ENCODE data around the gene STRIP1.

The STRIP1 gene

GRCh38 chr1:110084227-110085078 lies 50.0 kb downstream of the STRIP1 start:
- H2AFZ ChIP-seq (ENCODE audit: low read length) = peak overlapping the region; percentile 75; the same call in 1 of the 2 replicates
- H3K4me3 ChIP-seq (ENCODE audit: low read length, poor library complexity, severe bottlenecking) = peak overlapping the region; percentile 69
- TF ChIP-seq EZH2phosphoT487 (IDR thresholded peaks at IDR 0.05; ENCODE audit: borderline replicate concordance) (no peak), CTCF (conservative IDR thresholded peaks at IDR 0.05; ENCODE audit: low read length) (no peak)
- no peaks in the 10 kb centered on the region for H3K36me3 ChIP-seq (ENCODE audit: insufficient read depth, low read length)
- peak overlapping the region; percentile 57 for H3K9ac ChIP-seq (ENCODE audit: low read depth, low read length, poor library complexity, severe bottlenecking)
- no peaks in the 10 kb centered on the region for H3K79me2 ChIP-seq (ENCODE audit: insufficient read depth, low read length)
- H3F3A ChIP-seq (ENCODE audit: low read depth) = no peaks in the 10 kb centered on the region
- H3K4me2 ChIP-seq (ENCODE audit: low read depth, low read length, poor library complexity, severe bottlenecking) = peak overlapping the region; percentile 76
- H3K9me3 ChIP-seq (ENCODE audit: insufficient read depth, low read depth, low read length) = no peaks in the 10 kb centered on the region
- peaks cover 26% of the 10 kb centered on the region for H3K27me3 ChIP-seq (ENCODE audit: insufficient read depth, low read length, poor library complexity, severe bottlenecking)
- no peaks in the 10 kb centered on the region for H3K9me2 ChIP-seq (replicated peaks; ENCODE audit: low read depth, low read length)
- H3K4me1 ChIP-seq (ENCODE audit: insufficient read depth, low read length, poor library complexity, severe bottlenecking) = peaks cover 8% of the 10 kb centered on the region
- no peaks in the 10 kb centered on the region for H4K20me1 ChIP-seq (ENCODE audit: insufficient read depth, low read length, poor library complexity, severe bottlenecking)

GRCh38 chr1:110085671-110086070 lies 51.2 kb downstream of the STRIP1 start:
- no peaks in the 10 kb centered on the region for H3K9me2 ChIP-seq (replicated peaks; ENCODE audit: low read depth, low read length)
- H3K4me3 ChIP-seq (ENCODE audit: low read length, poor library complexity, severe bottlenecking) = no peak overlapping the region
- H3F3A ChIP-seq (ENCODE audit: low read depth) = no peaks in the 10 kb centered on the region
- no peak overlapping the region for H3K4me2 ChIP-seq (ENCODE audit: low read depth, low read length, poor library complexity, severe bottlenecking)
- no peak overlapping the region for H3K9ac ChIP-seq (ENCODE audit: low read depth, low read length, poor library complexity, severe bottlenecking)
- H4K20me1 ChIP-seq (ENCODE audit: insufficient read depth, low read length, poor library complexity, severe bottlenecking) = no peaks in the 10 kb centered on the region
- H3K27me3 ChIP-seq (ENCODE audit: insufficient read depth, low read length, poor library complexity, severe bottlenecking) = peaks cover 26% of the 10 kb centered on the region
- no peaks in the 10 kb centered on the region for H3K36me3 ChIP-seq (ENCODE audit: insufficient read depth, low read length)
- peaks cover 8% of the 10 kb centered on the region for H3K4me1 ChIP-seq (ENCODE audit: insufficient read depth, low read length, poor library complexity, severe bottlenecking)
- TF ChIP-seq CTCF (conservative IDR thresholded peaks at IDR 0.05; ENCODE audit: low read length) (no peak), EZH2phosphoT487 (IDR thresholded peaks at IDR 0.05; ENCODE audit: borderline replicate concordance) (no peak)
- no peaks in the 10 kb centered on the region for H3K9me3 ChIP-seq (ENCODE audit: insufficient read depth, low read depth, low read length)
- no peak overlapping the region for H2AFZ ChIP-seq (ENCODE audit: low read length)
- no peaks in the 10 kb centered on the region for H3K79me2 ChIP-seq (ENCODE audit: insufficient read depth, low read length)

- H3K9me3 ChIP-seq (ENCODE audit: insufficient read depth, low read depth, low read length) = no peaks in the 10 kb centered on the region
- peaks cover 8% of the 10 kb centered on the region for H3K4me1 ChIP-seq (ENCODE audit: insufficient read depth, low read length, poor library complexity, severe bottlenecking)
- H3K27me3 ChIP-seq (ENCODE audit: insufficient read depth, low read length, poor library complexity, severe bottlenecking) = peaks cover 26% of the 10 kb centered on the region
- H2AFZ ChIP-seq (ENCODE audit: low read length) = no peak overlapping the region
- H3K9me2 ChIP-seq (replicated peaks; ENCODE audit: low read depth, low read length) = no peaks in the 10 kb centered on the region
- H3K4me3 ChIP-seq (ENCODE audit: low read length, poor library complexity, severe bottlenecking) = no peak overlapping the region
- no peaks in the 10 kb centered on the region for H4K20me1 ChIP-seq (ENCODE audit: insufficient read depth, low read length, poor library complexity, severe bottlenecking)
- H3K79me2 ChIP-seq (ENCODE audit: insufficient read depth, low read length) = no peaks in the 10 kb centered on the region
- TF ChIP-seq CTCF (conservative IDR thresholded peaks at IDR 0.05; ENCODE audit: low read length) (no peak), EZH2phosphoT487 (IDR thresholded peaks at IDR 0.05; ENCODE audit: borderline replicate concordance) (no peak)
- no peak overlapping the region for H3K9ac ChIP-seq (ENCODE audit: low read depth, low read length, poor library complexity, severe bottlenecking)
- no peak overlapping the region for H3K4me2 ChIP-seq (ENCODE audit: low read depth, low read length, poor library complexity, severe bottlenecking)
- no peaks in the 10 kb centered on the region for H3F3A ChIP-seq (ENCODE audit: low read depth)
- H3K36me3 ChIP-seq (ENCODE audit: insufficient read depth, low read length) = no peaks in the 10 kb centered on the region
Measured at GRCh38 chr1:110086961-110087360, 52.5 kb downstream of the STRIP1 start.
